Activated CD8-positive, alpha-beta memory T cell treated with anti-CD3 and anti-CD28 coated beads, Interleukin-2, amount 10 ng/mL, durations not matched to agents 7 days and 5 days (primary cell): ENCODE data around the gene TGFB1I1. TPM values are rescaled to one million over a fixed set of nuclear protein-coding genes. Genes with fewer than 3 reads are reported as not detected.
"Not testable (repeated sequence)": the region's sequence is repeated elsewhere in the genome, so short reads cannot be mapped to it uniquely, and the experiment has no call there.

Experiments
- ATAC-seq: fragments of 150-1000 bp; cut with Tn5 transposase; one replicate; pipeline ENCODE4 v1.10.0; 2021; ENCODE audit warnings: moderate library complexity
- CTCF ChIA-PET: fragments of 350-600 bp; sonication (Branson Sonifier 250); formaldehyde crosslinking; loops from one replicate; lab custom pipeline; 2021; ENCODE audit warnings: antibody characterized with exemption; lab: Charles Lee
- DNase-seq: peaks from one replicate; pipeline ENCODE4 v3.0.0-alpha.2; 2020
- H3K27ac Mint-ChIP-seq: one replicate; pipeline ENCODE4 v1.8.0; 2021; ENCODE audit warnings: mild to moderate bottlenecking, mixed read lengths
- H3K27me3 Mint-ChIP-seq: one replicate; pipeline ENCODE4 v1.8.0; 2021; ENCODE audit warnings: mixed read lengths
- H3K36me3 Mint-ChIP-seq: one replicate; pipeline ENCODE4 v1.8.0; 2021; ENCODE audit warnings: mild to moderate bottlenecking, mixed read lengths
- H3K4me1 Mint-ChIP-seq: one replicate; pipeline ENCODE4 v1.8.0; 2021; ENCODE audit warnings: mixed read lengths
- H3K4me3 Mint-ChIP-seq: one replicate; pipeline ENCODE4 v1.8.0; 2021; ENCODE audit warnings: mild to moderate bottlenecking, moderate library complexity, mixed read lengths
- H3K9me3 Mint-ChIP-seq: one replicate; pipeline ENCODE4 v1.8.0; 2022; ENCODE audit warnings: low read depth, mixed read lengths
- total RNA-seq, 2 experiments: library from RNA; stranded (reverse); gene quantifications; one replicate each; pipeline ENCODE4 v1.2.3, GENCODE V29; 2021

TGFB1I1 gene
- total RNA-seq, 2 experiments from 2014 or later: 0.67 to 1.0 TPM

DNA sequence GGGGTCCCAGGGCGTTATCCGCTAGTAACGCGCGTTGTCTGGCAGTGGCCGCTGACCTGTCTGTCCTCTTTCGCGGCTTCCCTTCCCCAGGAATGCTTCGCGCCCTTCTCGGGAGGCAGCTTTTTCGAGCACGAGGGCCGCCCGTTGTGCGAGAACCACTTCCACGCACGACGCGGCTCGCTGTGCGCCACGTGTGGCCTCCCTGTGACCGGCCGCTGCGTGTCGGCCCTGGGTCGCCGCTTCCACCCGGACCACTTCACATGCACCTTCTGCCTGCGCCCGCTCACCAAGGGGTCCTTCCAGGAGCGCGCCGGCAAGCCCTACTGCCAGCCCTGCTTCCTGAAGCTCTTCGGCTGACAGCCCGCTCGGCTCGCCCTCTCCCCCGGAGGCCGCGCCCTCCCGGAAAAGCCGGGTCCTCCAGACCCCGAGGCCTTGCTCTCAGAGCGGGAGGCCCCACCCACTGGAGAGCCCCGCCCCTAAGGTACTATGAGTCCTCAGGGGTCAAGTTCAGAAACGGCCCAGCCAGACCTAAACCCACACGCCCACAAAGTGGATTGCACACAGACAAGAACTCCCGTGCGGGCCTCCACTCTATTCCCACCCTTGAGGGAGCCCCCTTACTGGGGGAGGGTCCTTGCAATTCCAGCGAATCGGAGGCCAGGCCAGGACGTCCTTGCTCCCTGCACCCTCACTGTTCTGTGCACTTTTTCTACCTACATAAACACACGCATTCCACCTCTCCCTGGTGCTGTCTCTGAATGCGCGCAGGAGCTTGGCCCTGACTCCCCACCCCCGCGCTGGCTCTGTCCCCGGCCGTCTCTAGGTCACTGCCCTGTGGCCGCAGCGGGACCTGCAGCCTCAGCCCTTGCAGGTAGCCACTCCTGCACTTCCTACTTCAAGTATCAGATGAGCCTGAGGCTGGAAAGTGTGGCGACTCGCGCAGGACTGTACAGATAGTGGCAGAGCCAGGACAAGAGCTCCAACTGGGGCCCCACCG, 5.6 kb downstream of the TGFB1I1 start:
- H3K9me3 Mint-ChIP-seq: no peaks in the 10 kb centered on the region
- DNase-seq (peak; percentile 60), ATAC-seq (peak; percentile 46)
- no peak overlapping the region for H3K27ac Mint-ChIP-seq
- no peaks in the 10 kb centered on the region for H3K36me3 Mint-ChIP-seq
- H3K4me1 Mint-ChIP-seq: peaks cover 15% of the 10 kb centered on the region
- H3K4me3 Mint-ChIP-seq: peak overlapping the region; percentile 74
- CTCF ChIA-PET: interaction anchor here (1.2 to 4.9 kb wide), 6 partner anchors 9 to 391 kb away, joined by 3 to 36 read pairs (median 4); partner anchors contain the start of genes ARMC5 and RUSF1
- H3K27me3 Mint-ChIP-seq: peaks cover 42% of the 10 kb centered on the region

- ATAC-seq (no peak), DNase-seq (no peak)
- Mint-ChIP-seq H3K9me3 (no peaks in the 10 kb centered on the region), H3K27me3 (peaks cover 35% of the 10 kb centered on the region), H3K4me3 (no peak overlapping the region), H3K36me3 (no peaks in the 10 kb centered on the region), H3K4me1 (peaks cover 10% of the 10 kb centered on the region), H3K27ac (no peak overlapping the region)
- CTCF ChIA-PET: interaction anchor here (1.2 to 1.5 kb wide), 2 partner anchors 10 to 390 kb away, joined by 3 to 4 read pairs; no protein-coding TSS in a partner anchor
Measured at GRCh38 chr16:31478956-31479355, 7.0 kb downstream of the TGFB1I1 start.

DNA sequence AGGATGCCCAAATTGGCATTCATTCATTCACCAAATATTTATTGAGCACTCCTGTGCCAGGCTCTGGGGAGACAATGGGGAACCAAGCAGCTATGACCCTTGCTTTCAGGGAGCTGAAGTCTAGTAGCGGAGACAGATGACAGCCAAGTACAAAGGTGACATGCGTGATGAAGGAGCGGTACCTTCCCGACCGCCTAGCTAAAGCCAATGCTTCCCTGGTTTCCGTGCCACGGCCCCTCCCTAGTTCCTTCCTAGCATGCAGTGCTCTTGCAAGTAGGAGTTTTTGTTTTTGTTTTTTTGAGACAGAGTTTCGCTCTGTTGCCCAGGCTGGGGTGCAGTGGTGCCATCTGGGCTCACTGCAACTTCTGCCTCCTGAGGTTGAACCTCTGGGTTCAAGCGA, 7.8 kb downstream of the TGFB1I1 start:
- CTCF ChIA-PET: no interaction called here
- H3K4me3 Mint-ChIP-seq: no peak overlapping the region
- H3K4me1 Mint-ChIP-seq: peaks cover 10% of the 10 kb centered on the region
- DNase-seq: no peak
- no peak for ATAC-seq
- H3K36me3 Mint-ChIP-seq: no peaks in the 10 kb centered on the region
- H3K27ac Mint-ChIP-seq: no peak overlapping the region
- no peaks in the 10 kb centered on the region for H3K9me3 Mint-ChIP-seq
- H3K27me3 Mint-ChIP-seq: peaks cover 32% of the 10 kb centered on the region

DNA sequence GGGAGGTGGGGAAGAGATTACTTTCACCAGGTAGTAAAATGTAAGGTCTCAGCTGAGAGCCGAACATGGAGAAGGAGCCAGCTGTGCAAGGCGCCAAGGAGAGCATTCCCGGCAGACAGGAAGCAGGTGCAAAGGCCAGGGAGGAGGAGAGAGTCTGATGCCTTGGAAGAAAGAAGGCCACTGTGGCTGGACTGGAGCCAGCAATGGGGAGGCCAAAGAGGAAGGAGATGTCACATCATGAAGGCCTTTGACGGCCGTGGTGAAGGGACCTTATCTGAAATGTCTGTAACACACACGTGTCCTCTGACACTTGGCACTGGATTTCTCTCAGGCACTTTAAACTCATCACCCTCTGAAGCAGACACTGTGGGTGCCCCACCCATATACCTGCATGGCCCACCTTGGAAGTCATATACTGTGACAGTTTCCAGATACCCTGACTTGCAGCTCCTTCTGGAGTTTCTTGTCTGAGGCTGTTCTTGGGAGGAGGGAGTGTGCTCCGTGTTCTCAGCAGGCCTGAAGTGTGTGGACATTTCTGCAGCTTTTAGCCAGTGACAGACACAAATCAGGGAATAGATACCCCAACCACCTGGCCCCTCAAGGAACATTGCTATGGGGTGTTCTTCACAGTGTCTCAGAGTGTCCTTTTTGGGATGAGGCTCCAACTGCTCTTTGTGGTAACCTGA, 9.0 kb downstream of the TGFB1I1 start:
- Mint-ChIP-seq H3K9me3 (no peaks in the 10 kb centered on the region), H3K27ac (no peak overlapping the region), H3K4me1 (peaks cover 10% of the 10 kb centered on the region), H3K36me3 (no peaks in the 10 kb centered on the region), H3K4me3 (no peak overlapping the region), H3K27me3 (peaks cover 33% of the 10 kb centered on the region)
- ATAC-seq (no peak), DNase-seq (no peak)
- CTCF ChIA-PET: no interaction called here

- no peak within 1 kb of the TSS for H3K27ac Mint-ChIP-seq
Measured at GRCh38 chr16:31483081-31483480, 11.1 kb downstream of the TGFB1I1 start, which contains the start of gene SLC5A2. SLC5A2 (plus strand) TSS chr16:31483123; CDS start chr16:31483137, 14 bp downstream.

DNA sequence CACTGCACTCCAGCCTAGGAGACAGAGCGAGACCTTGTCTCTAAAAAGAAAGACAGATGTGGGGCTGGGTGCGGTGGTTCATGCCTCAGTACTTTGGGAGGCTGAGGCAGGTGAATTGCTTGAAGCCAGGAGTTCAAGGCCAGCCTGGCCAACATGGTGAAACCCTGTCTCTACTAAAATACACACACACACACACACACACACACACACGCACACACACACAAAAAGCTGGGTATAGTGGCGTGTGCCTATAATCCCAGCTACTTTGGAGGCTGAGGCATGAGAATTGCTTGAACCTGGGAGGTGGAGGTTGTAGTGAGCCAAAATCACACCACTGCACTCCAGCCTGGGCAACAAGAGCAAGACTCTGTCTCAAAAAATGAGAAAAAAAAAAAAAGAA, 12.1 kb downstream of the TGFB1I1 start:
- H3K4me1 Mint-ChIP-seq, CTCF ChIA-PET: not testable (repeated sequence)

More at GRCh38 chr16:31483081-31483480, 11.1 kb downstream of the TGFB1I1 start, which contains the start of gene SLC5A2:
- no peaks in the 10 kb centered on the region for H3K9me3 Mint-ChIP-seq
- no peaks in the 10 kb centered on the region for H3K36me3 Mint-ChIP-seq
- CTCF ChIA-PET: no interaction called here
- peaks cover 38% of the 10 kb centered on the region for H3K27me3 Mint-ChIP-seq
- H3K4me1 Mint-ChIP-seq: peaks cover 6% of the 10 kb centered on the region
- DNase-seq: no peak
- no peak within 1 kb of the TSS for H3K4me3 Mint-ChIP-seq
- ATAC-seq: no peak

DNA sequence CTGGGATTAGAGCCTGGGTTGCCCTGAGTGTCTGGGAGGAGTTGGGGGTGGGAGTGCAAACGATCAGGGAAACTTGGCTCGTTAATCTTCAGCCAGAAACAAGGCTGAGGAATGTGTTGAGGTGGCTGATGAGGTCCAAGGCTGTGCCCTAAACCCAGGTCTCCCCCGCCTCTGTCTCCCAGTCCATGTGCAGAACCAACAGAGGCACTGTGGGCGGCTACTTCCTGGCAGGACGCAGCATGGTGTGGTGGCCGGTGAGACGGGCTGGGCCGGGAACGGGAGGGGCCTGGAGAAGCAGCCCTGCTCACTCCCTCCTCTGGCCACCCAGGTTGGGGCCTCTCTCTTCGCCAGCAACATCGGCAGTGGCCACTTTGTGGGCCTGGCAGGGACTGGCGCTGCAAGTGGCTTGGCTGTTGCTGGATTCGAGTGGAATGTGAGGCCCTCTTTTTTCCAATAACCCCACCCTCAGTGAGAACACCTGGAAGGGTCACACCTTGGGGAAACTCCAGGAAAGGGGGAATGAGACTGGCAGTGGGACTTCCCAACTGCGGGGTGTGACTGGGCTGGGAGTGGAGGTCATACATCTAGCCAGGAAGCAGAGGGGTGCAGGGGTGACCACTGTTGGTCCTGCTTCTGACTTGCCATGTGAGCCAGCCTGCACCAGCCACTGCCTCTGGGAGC, 12.7 kb downstream of the TGFB1I1 start:
- ATAC-seq (no peak), DNase-seq (no peak)
- Mint-ChIP-seq H3K4me1 (peaks cover 5% of the 10 kb centered on the region), H3K27me3 (peaks cover 37% of the 10 kb centered on the region), H3K4me3 (no peak overlapping the region), H3K27ac (no peak overlapping the region), H3K9me3 (no peaks in the 10 kb centered on the region), H3K36me3 (peaks cover 1% of the 10 kb centered on the region)
- CTCF ChIA-PET: interaction anchor here (2.4 kb wide), 1 partner anchor 8 kb away, joined by 6 read pairs; no protein-coding TSS in a partner anchor

More for the DNA sequence above, 12.1 kb downstream of the TGFB1I1 start:
- H3K27ac Mint-ChIP-seq, H3K4me3 Mint-ChIP-seq, H3K36me3 Mint-ChIP-seq, ATAC-seq, H3K9me3 Mint-ChIP-seq, DNase-seq: not testable (repeated sequence)
- H3K27me3 Mint-ChIP-seq: peaks cover 37% of the 10 kb centered on the region

GRCh38 chr16:31485571-31485970, 13.6 kb downstream of the TGFB1I1 start:
- CTCF ChIA-PET: interaction anchor here (2.4 kb wide), 1 partner anchor 9 kb away, joined by 6 read pairs; no protein-coding TSS in a partner anchor
- no peak for ATAC-seq
- Mint-ChIP-seq H3K4me3 (no peak overlapping the region), H3K9me3 (no peaks in the 10 kb centered on the region), H3K4me1 (peaks cover 5% of the 10 kb centered on the region), H3K27ac (no peak overlapping the region), H3K36me3 (peaks cover 1% of the 10 kb centered on the region), H3K27me3 (peaks cover 35% of the 10 kb centered on the region)
- DNase-seq: no peak

- ATAC-seq (no peak), DNase-seq (no peak)
- peaks cover 5% of the 10 kb centered on the region for H3K4me1 Mint-ChIP-seq
- H3K27ac Mint-ChIP-seq: no peak overlapping the region
- peaks cover 1% of the 10 kb centered on the region for H3K36me3 Mint-ChIP-seq
- CTCF ChIA-PET: interaction anchor here (2.4 kb wide), 1 partner anchor 9 kb away, joined by 6 read pairs; no protein-coding TSS in a partner anchor
- no peaks in the 10 kb centered on the region for H3K9me3 Mint-ChIP-seq
- H3K27me3 Mint-ChIP-seq: peaks cover 32% of the 10 kb centered on the region
- no peak overlapping the region for H3K4me3 Mint-ChIP-seq
Measured at GRCh38 chr16:31486045-31486444, 14.1 kb downstream of the TGFB1I1 start.

DNA sequence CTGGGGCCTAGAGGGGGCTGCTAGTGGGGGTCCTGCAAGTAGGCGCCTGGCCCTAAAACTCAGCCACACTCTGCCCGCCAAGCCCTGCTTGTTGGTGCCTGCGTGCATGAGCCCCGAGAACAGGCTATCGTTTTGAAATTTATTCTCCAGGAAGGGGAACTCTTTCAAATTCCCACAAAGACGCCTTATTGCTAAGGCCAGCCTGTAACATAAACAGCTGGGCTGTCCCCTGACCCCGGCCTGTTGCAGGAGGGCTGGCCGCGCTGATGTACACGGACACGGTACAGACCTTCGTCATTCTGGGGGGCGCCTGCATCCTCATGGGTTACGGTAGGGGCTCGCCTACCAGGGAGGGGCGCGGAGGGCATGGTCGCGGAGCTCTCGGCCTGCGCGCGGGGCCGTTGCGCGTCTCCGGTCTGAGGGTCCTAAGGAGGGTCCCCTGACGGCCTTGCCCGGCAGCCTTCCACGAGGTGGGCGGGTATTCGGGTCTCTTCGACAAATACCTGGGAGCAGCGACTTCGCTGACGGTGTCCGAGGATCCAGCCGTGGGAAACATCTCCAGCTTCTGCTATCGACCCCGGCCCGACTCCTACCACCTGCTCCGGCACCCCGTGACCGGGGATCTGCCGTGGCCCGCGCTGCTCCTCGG, 15.2 kb downstream of the TGFB1I1 start:
- H3K4me1 Mint-ChIP-seq: peaks cover 5% of the 10 kb centered on the region
- no peak for DNase-seq
- no peak for ATAC-seq
- peaks cover 28% of the 10 kb centered on the region for H3K27me3 Mint-ChIP-seq
- H3K27ac Mint-ChIP-seq: no peak overlapping the region
- H3K36me3 Mint-ChIP-seq: peaks cover 1% of the 10 kb centered on the region
- CTCF ChIA-PET: interaction anchor here (0.8 to 2.4 kb wide), 3 partner anchors 10 to 27 kb away, joined by 3 to 6 read pairs (median 6); no protein-coding TSS in a partner anchor
- H3K9me3 Mint-ChIP-seq: no peaks in the 10 kb centered on the region
- peak overlapping the region; percentile 80 for H3K4me3 Mint-ChIP-seq

DNA sequence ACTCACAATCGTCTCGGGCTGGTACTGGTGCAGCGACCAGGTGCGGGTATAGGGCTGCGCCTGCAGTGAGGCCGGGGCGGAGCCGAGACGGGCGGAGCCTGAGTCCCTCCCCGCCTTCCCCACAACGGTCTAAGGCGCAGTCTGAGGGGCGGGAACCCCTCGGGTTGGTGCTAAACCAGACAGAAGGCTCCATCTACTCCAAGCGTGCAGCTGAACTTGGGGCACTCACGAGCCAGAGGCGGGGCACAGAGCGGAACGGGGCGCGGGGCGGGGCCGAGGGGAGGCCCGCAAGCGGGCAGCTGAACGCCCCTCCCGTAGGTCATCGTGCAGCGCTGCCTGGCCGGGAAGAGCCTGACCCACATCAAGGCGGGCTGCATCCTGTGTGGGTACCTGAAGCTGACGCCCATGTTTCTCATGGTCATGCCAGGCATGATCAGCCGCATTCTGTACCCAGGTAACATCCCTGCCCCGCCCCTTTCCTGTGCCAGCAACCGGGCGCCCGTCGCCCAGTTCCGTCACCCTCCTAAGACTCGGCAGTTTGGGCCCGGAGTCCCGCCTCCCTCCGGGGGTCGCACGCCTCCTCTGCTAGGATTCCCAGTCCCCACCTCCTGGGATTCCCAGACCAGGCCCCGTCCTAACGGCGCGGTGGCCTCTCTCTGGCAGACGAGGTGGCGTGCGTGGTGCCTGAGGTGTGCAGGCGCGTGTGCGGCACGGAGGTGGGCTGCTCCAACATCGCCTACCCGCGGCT, 15.9 kb downstream of the TGFB1I1 start:
- Mint-ChIP-seq H3K27ac (no peak overlapping the region), H3K4me3 (peak overlapping the region; percentile 80), H3K4me1 (peaks cover 5% of the 10 kb centered on the region), H3K27me3 (peaks cover 24% of the 10 kb centered on the region), H3K36me3 (peaks cover 1% of the 10 kb centered on the region), H3K9me3 (no peaks in the 10 kb centered on the region)
- ATAC-seq (peak; percentile 93), DNase-seq (peak; percentile 70)
- CTCF ChIA-PET: interaction anchor here (0.8 to 1.8 kb wide), 3 partner anchors 9 to 27 kb away, joined by 3 to 6 read pairs (median 4); no protein-coding TSS in a partner anchor
